GM12891 (cell line): ENCODE measurements around the gene BRCA1.
"Not testable (repeated sequence)": the region's sequence is repeated elsewhere in the genome, so short reads cannot be mapped to it uniquely, and the experiment has no call there.

ENCODE experiments used
- POLR2A ChIP-seq: IDR thresholded peaks from 2 replicates; pipeline ENCODE4 v1.6.1; 2011; ENCODE audit warnings: low read depth, low read length, control low read depth
- POLR2AphosphoS5 ChIP-seq: IDR thresholded peaks from 2 replicates; pipeline ENCODE4 v1.6.1; 2011; ENCODE audit warnings: low read depth, low read length, control low read depth
- SPI1 ChIP-seq: IDR thresholded peaks from 2 replicates; pipeline ENCODE4 v1.6.1; 2011; ENCODE audit warnings: low read depth, low read length, control low read depth
- TAF1 ChIP-seq: IDR thresholded peaks from 2 replicates; pipeline ENCODE4 v1.6.1; 2011; ENCODE audit warnings: low read depth, low read length, control low read depth

DNA sequence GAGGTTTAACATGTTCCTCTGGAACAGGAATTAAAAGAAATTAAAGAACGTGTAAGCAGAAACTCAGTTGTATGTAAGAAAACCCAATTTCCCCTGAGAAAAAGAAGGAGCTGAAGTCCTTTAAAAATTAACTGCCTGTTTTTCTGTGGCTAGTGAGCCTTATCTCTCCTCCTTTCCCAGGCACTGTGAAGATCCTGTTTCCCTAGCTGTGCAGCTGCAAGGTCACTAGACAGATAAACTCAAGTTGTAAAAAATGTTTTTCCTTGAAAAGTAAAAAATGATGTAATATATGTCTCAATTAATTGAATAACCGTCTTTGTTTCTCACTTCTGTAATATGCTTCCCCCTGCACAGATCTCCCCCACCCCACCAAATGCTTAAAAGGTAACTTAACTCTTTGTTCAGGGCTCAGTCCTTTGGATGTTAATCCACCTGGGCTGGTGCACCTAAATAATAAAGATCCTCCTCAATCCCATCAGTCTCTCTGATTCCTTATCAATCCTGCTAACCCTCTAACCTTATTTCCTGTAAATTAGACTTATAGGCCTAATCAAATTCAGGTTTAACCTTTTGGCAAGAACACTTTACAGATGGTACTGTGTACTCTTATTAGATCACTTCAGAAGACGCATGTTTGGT lies 28.2 kb upstream of the BRCA1 start:
- TF ChIP-seq POLR2A, TAF1, POLR2AphosphoS5, SPI1: not testable (repeated sequence)
